HEK293 (cell line): ENCODE measurements around the gene CIAO2A.

Experiments used
- AEBP2 ChIP-seq: fragments of 450-650 bp; formaldehyde crosslinking; IDR thresholded peaks from 2 replicates; pipeline ENCODE4 v1.5.1; 2016; ENCODE audit warnings: missing biosample characterization, missing genetic modification characterization, borderline replicate concordance
- MEIS1 ChIP-seq: sonication (generic); formaldehyde crosslinking; IDR thresholded peaks from 2 replicates; pipeline ENCODE4 v1.8.1; 2022; ENCODE audit warnings: missing genetic modification reagents, mild to moderate bottlenecking, borderline replicate concordance
- OVOL3 ChIP-seq: fragments of 450-650 bp; formaldehyde crosslinking; IDR thresholded peaks from 2 replicates; pipeline ENCODE4 v1.5.1; 2016; ENCODE audit warnings: missing biosample characterization, missing genetic modification characterization
- PRDM10 ChIP-seq: fragments of 450-650 bp; formaldehyde crosslinking; IDR thresholded peaks from 2 replicates; pipeline ENCODE4 v1.5.1; 2016; ENCODE audit warnings: missing biosample characterization, missing genetic modification characterization
- REPIN1 ChIP-seq: fragments of 450-650 bp; formaldehyde crosslinking; IDR thresholded peaks from 2 replicates; pipeline ENCODE4 v1.5.1; 2017; ENCODE audit warnings: missing biosample characterization, missing genetic modification characterization, low read depth
- SCRT1 ChIP-seq: fragments of 450-650 bp; formaldehyde crosslinking; IDR thresholded peaks from 2 replicates; pipeline ENCODE4 v1.5.1; 2016; ENCODE audit warnings: missing biosample characterization, missing genetic modification characterization, borderline replicate concordance
- SCRT2 ChIP-seq: fragments of 450-650 bp; formaldehyde crosslinking; IDR thresholded peaks from 2 replicates; pipeline ENCODE4 v1.5.1; 2016; ENCODE audit warnings: missing biosample characterization, missing genetic modification characterization
- SP3 ChIP-seq: fragments of 450-650 bp; formaldehyde crosslinking; IDR thresholded peaks from 2 replicates; pipeline ENCODE4 v1.5.1; 2016; ENCODE audit warnings: missing biosample characterization, missing genetic modification characterization
- ZBTB10 ChIP-seq: fragments of 450-650 bp; formaldehyde crosslinking; IDR thresholded peaks from 2 replicates; pipeline ENCODE4 v1.5.1; 2016; ENCODE audit warnings: missing biosample characterization, missing genetic modification characterization
- ZBTB21 ChIP-seq: fragments of 450-650 bp; formaldehyde crosslinking; IDR thresholded peaks from 2 replicates; pipeline ENCODE4 v1.5.1; 2017; ENCODE audit warnings: missing biosample characterization, missing genetic modification characterization
- ZBTB49 ChIP-seq: fragments of 450-650 bp; formaldehyde crosslinking; IDR thresholded peaks from 2 replicates; pipeline ENCODE4 v1.5.1; 2016; ENCODE audit warnings: missing biosample characterization, missing genetic modification characterization, low read depth
- ZFP37 ChIP-seq: fragments of 450-650 bp; formaldehyde crosslinking; IDR thresholded peaks from 2 replicates; pipeline ENCODE4 v1.5.1; 2016; ENCODE audit warnings: missing biosample characterization, missing genetic modification characterization
- ZNF114 ChIP-seq: fragments of 450-650 bp; formaldehyde crosslinking; IDR thresholded peaks from 2 replicates; pipeline ENCODE4 v1.5.0; 2017; ENCODE audit warnings: missing biosample characterization, missing genetic modification characterization
- ZNF19 ChIP-seq: fragments of 450-650 bp; formaldehyde crosslinking; IDR thresholded peaks from 2 replicates; pipeline ENCODE4; 2016; ENCODE audit warnings: missing biosample characterization, missing genetic modification characterization, low read depth
- ZNF248 ChIP-seq: fragments of 450-650 bp; formaldehyde crosslinking; IDR thresholded peaks from 2 replicates; pipeline ENCODE4 v1.5.1; 2017; ENCODE audit warnings: missing biosample characterization, missing genetic modification characterization
- ZNF398 ChIP-seq: fragments of 450-650 bp; formaldehyde crosslinking; IDR thresholded peaks from 2 replicates; pipeline ENCODE4 v1.5.1; 2017; ENCODE audit warnings: missing biosample characterization, missing genetic modification characterization
- ZNF423 ChIP-seq: fragments of 450-650 bp; formaldehyde crosslinking; IDR thresholded peaks from 2 replicates; pipeline ENCODE4 v1.5.1; 2016; ENCODE audit warnings: missing biosample characterization, missing genetic modification characterization
- ZNF555 ChIP-seq: fragments of 450-650 bp; formaldehyde crosslinking; conservative IDR thresholded peaks from 2 replicates; pipeline ENCODE4 v1.5.1; 2017; ENCODE audit warnings: missing biosample characterization, mild to moderate bottlenecking, missing genetic modification characterization, inconsistent platforms
- ZNF571 ChIP-seq: fragments of 450-650 bp; formaldehyde crosslinking; IDR thresholded peaks from 2 replicates; pipeline ENCODE4 v1.5.0; 2017; ENCODE audit warnings: missing biosample characterization, missing genetic modification characterization
- ZNF585B ChIP-seq: fragments of 450-650 bp; formaldehyde crosslinking; IDR thresholded peaks from 2 replicates; pipeline ENCODE4 v1.5.1; 2016; ENCODE audit warnings: missing biosample characterization, missing genetic modification characterization
- ZNF621 ChIP-seq: fragments of 450-650 bp; formaldehyde crosslinking; IDR thresholded peaks from 2 replicates; pipeline ENCODE4 v1.5.1; 2017; ENCODE audit warnings: missing biosample characterization, missing genetic modification characterization
- ZNF664 ChIP-seq: fragments of 450-650 bp; formaldehyde crosslinking; IDR thresholded peaks from 2 replicates; pipeline ENCODE4 v1.5.1; 2016; ENCODE audit warnings: missing biosample characterization, missing genetic modification characterization
- ZNF677 ChIP-seq: fragments of 450-650 bp; IDR thresholded peaks from 2 replicates; pipeline ENCODE4 v1.5.0; 2018; ENCODE audit warnings: missing biosample characterization, mild to moderate bottlenecking, missing genetic modification characterization, moderate library complexity
- ZNF701 ChIP-seq: fragments of 450-650 bp; formaldehyde crosslinking; IDR thresholded peaks from 2 replicates; pipeline ENCODE4 v1.5.1; 2016; ENCODE audit warnings: missing biosample characterization, missing genetic modification characterization
- ZNF777 ChIP-seq: fragments of 450-650 bp; formaldehyde crosslinking; IDR thresholded peaks from 2 replicates; pipeline ENCODE4 v1.5.1; 2017; ENCODE audit warnings: missing biosample characterization, missing genetic modification characterization, borderline replicate concordance
- ZNF843 ChIP-seq: fragments of 450-650 bp; formaldehyde crosslinking; IDR thresholded peaks from 2 replicates; pipeline ENCODE4 v1.5.1; 2016; ENCODE audit warnings: missing biosample characterization, missing genetic modification characterization

CIAO2A gene

GRCh38 chr15:64095795-64096667 lies 2.4 kb upstream of the CIAO2A start, which contains the start of gene SNX1 (continued):
- TF ChIP-seq ZNF398 (tag by site-specific recombination) (no peak), MEIS1 (CRISPR knock-in tag) (no peak), ZNF555 (tag by site-specific recombination) (no peak), ZNF248 (no peak), ZNF19 (tag by site-specific recombination) (no peak), ZBTB10 (tag by site-specific recombination) (peak; percentile 90), ZNF677 (tag by site-specific recombination) (no peak), SP3 (tag by site-specific recombination) (peak; percentile 79), ZNF777 (tag by site-specific recombination) (peak; percentile 82), SCRT1 (tag by site-specific recombination) (no peak), ZBTB49 (no peak), ZNF701 (tag by site-specific recombination) (no peak), ZNF621 (no peak), AEBP2 (no peak), ZNF571 (no peak), ZFP37 (peak; percentile 75; the same call in 1 of the 2 replicates), OVOL3 (tag by site-specific recombination) (0 out of 2 replicates have a peak, but pooled peaks have one; percentile 17), ZNF843 (peak; percentile 59), ZNF585B (tag by site-specific recombination) (no peak), ZNF114 (tag by site-specific recombination) (no peak), ZBTB21 (tag by site-specific recombination) (0 out of 2 replicates have a peak, but pooled peaks have one; percentile 26), ZNF423 (tag by site-specific recombination) (no peak), SCRT2 (tag by site-specific recombination) (no peak), ZNF664 (no peak), PRDM10 (tag by site-specific recombination) (no peak; the same call in 1 of the 2 replicates), REPIN1 (tag by site-specific recombination) (no peak)
